Medulla oblongata (tissue), 1 donor: ENCODE data around the gene PNPT1.
A peak's percentile ranks its signal among the peaks of the same experiment; 100 is the strongest.

Source experiments
- DNase-seq: peaks from one replicate; pipeline ENCODE4 v3.0.0-alpha.2; 2015; ENCODE audit errors: extremely low spot score

Gene PNPT1

DNA sequence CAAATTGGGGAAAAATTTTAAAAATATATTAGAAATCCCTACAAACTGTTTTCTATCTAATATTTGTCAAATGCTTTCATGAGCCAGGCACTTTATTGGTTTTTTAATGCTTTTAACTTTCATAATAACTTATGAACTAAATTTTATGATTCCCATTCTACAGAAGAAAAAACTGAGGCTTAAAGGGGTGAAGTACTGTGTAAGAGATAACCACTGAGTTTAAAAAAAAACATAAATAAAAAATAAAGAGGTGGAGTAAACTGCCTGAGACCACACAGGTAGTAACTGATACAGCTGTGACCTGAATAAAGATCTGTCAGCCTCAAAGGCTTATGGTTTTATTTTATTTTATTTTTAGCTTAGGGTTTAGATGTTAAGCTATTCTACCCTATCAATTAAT is 24.7 kb downstream of the PNPT1 start:
- DNase-seq: no peak

DNA sequence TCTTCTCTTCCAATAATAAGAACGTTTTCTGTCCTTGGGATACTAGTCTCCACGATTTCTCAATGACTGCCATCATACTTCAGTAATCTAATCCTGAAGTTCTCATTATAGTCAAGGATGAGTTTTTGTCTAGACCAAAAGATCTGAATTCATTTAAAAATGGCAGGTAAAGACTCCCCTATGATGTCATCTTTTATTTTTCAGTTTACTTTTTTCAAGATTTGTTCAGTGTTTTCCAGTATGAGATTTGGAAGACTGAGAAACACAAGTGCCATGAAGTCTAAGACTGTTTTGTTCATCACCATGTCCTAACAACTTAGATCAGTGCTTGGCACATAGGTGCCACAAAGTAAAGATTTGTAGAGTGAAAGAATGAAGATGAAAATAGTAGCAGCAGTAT is 40.4 kb downstream of the PNPT1 start:
- no peak for DNase-seq

DNA sequence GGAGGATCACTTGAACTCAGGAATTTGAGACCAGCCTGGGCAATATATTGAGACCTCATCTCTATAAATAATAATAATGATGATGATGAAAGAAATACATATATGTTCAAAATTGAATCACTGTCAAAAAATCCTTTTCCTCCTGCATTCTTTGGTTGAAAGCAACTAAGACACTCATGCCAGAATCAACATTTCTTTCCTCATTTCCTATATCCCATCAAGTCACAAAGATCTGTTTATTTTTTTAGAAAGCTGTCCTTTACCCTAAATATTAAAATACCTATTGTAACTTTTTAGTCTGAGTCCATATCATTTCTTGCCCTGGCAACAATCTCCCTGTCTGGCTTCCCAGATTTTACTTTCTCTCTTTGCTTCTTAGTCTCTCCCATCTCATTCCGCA is 44.4 kb downstream of the PNPT1 start:
- no peak for DNase-seq

DNA sequence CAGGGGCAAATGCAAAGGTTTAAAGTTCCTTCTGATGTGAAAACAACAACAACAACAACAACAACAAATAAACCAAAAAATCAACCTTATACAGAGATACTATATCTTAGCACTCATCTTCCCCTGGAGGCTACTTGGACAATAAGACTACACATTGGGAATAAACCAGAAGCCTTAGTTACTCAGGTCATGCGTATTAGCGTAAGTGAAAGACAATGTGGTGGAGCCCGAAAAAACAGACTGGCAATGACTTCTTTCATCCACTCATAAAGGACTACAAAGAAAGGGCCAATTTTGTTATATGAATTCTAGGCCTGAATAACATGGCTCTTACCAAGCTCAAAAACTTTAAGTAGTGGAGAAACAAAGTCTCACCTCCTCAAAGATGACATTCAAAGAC is 56.8 kb downstream of the PNPT1 start:
- DNase-seq: no peak

DNA sequence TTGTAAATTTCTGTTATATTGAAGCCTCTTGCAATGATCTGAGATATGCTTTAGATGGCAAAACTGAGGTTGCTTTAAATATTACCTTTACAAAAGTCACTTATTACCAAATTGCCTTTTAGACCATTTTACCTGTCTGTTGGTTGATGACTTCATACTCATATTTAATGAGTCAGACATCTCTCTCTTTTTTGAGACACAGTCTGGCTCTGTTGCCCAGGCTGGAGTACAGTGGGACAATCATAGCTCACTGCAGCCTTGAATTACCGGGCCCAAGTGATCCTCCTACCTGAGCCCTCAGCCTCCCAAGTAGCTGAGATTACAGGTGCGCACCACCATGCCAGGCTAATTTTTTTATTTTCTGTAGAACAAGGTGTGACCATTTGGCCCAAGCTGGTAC is 64.7 kb downstream of the PNPT1 start:
- DNase-seq: no peak

DNA sequence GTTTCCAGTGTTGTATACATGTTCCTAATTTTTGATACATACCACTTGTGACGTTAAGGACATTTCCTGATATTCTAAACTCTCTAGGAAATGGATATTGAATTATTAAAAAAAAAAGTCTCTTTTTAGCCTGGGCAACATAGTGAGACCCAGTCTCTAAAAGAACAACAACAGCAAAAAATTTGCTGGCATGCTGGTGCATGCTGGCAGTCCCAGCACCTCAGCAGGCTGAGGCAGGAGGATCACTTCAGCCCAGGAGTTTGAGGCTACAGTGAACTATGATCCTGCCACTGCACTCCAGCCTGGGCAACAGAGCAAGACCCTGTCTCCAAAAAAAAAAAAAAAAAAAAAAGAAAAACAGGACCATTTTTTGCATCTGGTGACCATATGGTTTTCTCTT is 65.7 kb downstream of the PNPT1 start:
- no peak for DNase-seq

DNA sequence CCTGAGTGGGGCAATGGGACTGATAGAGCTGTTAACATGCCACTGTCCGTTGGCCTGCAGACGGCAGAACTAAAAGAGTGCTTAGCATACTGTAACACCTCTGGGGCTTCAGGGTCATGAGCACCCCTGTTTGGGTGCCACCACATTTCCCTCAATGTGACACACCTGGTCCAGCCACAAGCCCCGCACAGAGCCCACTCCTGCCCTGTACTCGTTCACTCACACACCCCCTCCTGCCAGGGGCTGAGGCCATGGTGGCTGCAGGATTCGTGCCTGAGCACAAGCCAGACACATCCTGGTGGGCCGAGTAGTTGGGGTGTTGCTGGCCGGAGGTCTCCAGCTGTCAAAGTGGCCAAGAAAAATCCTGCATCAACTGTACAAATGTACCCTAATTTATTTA is 71.8 kb downstream of the PNPT1 start:
- DNase-seq: no peak

DNA sequence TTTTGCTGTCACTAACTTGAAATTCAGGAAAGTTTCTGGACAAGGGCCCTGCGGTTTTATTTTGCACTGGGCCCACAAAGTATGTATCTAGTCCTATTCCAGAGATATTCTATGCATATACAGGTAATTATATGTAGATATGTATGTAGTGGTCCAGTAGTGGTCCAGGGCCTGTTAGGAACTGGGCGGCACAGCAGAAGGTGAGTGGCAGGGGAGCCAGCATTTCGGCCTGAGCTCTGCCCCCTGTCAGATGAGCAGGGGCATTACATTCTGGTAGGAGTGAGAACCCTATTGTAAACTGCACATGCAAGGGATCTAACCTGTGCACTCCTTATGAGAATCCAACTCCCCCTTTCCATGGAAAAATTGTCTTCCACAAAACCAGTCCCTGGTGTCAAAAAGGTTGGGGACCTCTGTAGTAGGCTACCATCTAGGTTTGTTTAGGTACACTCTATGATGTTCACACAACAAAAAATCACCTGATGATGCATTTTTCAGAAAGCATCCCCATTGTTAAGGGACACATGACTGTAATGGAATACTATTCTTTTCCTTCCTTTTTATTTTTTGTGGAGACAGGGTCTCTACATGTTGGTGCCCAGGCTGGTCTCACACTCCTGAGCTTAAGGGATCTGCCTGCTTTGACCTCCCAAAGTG is 73.4 kb downstream of the PNPT1 start:
- DNase-seq: no peak

DNA sequence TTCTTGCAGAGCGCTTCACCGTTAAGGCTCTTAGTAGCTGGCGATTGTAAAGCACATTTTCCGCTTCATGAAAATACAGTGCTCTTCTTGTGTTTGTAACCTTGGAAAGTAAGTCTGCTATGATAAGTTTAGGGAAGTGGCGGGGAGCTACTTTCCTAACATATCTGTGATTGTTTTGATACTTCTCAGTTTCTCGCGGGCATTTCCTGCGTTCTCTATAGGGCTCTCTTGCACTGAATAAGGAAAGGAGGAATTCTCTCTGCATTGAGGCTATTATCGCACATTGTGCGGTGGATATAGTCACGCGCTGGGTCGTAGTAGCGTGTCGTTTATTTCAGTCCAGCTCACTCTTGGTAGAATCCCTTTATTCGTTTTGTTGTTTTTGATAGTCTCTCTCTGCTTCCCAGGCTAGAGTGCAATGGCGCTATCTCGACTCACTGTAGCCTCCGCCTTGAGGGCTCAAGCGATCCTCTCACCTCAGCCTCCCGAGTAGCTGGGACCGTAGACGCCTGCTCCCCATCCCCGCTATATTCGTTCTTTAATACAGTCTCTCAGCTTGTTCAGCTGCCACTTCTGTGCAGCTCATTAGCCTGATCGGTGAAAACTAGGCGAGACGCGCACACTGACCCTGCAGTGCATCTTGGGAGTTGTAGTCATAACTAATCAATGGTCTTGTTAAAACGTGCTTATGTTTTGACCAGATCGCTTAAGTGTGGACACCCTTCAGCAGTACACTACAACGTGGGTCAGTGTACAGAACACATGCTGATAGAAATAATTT is 75.2 kb downstream of the PNPT1 start:
- peak; percentile 75 for DNase-seq

DNA sequence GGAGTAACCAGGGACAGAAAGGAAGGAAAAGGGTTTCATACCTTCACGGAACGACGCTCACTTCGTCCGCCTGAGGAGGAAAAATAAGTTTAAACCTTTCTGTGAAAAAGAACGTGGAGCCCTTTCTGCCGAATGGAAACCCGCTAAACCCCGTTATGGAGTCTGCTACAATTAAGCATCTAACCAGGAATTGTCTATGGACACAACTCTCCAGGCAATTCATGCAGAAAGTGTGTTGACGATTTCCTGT is 75.7 kb downstream of the PNPT1 start:
- no peak for DNase-seq

DNA sequence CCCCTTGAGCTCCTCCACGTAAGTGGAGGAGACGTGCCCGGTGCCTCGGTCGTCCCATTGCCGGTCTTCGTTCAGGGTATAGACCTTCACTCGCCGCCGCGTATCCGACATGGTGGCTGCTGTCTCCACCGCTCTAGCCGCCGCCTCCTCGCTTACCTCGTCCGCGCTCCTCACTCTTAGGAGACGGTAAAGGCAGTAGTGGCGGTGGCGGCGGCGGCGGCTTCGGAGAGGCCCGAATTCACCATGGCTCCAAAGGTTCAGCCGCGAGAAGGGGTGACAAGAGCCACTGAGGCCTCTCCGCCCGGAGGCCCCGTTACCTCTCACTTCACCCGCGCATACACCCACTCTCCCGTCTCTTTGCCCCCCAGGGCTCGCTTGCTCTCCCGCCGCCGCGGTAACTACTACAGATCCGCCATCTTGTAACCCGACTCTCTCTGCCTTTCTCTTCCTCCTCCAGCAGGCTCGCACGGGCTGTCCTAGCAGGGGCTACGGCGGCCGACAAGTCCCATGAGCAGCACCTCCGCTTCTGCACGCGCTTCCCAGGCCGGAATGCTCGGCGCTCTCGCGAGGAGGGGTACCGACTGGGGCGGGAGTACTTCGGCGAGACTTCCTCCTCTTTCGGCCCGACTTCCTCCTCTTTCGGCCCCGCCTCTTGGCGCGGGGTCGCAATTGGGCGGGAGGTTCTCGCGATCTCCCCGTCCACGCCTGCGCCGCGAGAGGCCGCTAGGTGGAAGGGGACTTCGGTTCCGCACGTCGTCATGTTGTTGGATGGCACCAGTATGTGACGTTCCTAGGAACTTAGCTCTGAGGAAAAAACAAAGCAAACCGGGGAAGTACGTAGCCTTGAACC is 76.2 kb downstream of the PNPT1 start, which contains the start of gene PPP4R3B:
PPP4R3B (minus strand) TSS at position 448 of the 850 bp plus-strand sequence; CDS start at position 111, 337 bp downstream.
- peak; percentile 100 for DNase-seq

DNA sequence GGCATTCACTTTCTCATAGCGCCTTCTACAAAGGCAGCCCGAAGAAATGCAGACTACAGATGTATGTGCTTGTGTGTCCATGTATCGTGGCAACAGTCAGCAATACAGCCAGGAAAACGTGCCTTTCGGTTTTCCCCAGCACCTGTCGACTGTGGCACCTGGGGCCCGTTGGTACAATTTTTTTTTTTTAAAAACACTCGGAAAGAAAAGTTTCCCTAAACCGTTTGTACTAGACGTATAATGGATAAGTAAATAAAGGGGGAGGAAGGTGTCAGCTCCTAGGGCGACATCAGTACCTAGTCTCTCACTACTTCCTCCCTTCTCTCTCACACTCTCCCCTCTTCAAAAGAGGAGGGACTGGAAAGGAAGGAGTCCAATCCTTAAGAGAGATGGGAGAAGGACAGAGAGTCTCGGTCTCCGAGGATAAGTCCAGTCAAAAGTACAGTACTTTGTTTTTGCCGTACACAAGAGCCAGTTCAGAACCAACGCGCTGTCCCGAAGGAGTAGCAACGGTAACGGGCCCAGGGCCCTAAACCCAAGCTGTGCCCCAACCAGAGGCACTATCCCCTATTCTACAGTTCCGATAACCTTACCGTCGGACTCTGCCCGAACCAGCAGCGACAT is 77.0 kb downstream of the PNPT1 start:
- peak; percentile 49 for DNase-seq

DNA sequence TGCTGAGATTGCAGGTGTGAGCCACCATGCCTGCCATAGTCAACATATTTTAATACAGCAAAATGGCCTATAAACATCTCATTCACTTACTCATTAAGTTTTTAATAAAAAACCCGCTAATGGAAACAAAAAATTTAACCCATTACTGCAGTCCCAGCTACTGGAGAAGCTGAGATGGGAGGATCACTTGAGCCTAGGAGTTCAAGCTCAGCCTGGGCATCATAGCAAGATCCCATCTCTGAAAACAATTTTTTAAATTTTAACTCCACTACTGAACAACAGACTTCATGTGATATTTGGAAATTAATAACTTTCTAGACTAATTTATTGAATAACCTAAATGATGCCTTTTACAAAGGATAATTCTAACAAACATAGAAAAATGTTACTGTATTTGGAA is 81.6 kb downstream of the PNPT1 start:
- no peak for DNase-seq

DNA sequence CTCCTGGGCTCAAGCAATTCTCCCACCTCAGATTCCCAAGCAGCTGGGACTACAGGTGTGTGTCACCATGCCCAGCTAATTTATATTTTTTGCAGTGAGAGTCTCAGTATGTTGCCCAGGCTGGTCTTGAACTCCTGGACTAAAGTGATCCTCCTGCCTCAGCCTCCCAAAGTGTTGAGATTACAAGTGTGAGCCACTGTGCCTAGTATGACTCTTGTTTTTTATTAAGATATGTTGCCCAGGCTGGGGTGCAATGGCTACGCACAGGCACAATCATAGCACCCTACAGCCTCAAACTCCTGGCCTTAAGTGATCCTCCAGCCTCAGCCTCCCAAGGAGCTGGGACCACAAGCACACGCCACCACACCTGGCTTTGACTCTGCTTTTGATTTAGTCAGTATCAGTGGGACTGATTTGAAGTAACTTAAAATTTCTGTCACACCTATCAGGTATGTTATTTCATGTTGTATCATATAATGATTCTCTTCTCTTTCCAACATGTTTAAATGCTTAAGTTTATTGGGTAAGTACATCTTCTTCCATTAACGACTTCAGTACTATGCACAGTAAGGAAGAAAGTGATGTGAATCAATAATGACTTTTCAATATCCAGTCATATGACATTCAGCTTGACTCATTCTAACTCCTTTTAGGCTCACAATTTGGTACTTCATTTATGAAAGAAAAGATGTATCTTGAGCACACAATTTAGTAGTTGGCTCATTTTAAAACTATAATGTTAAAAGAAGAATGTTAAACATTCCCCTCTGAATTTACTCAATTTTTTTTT is 82.5 kb downstream of the PNPT1 start:
- no peak for DNase-seq

DNA sequence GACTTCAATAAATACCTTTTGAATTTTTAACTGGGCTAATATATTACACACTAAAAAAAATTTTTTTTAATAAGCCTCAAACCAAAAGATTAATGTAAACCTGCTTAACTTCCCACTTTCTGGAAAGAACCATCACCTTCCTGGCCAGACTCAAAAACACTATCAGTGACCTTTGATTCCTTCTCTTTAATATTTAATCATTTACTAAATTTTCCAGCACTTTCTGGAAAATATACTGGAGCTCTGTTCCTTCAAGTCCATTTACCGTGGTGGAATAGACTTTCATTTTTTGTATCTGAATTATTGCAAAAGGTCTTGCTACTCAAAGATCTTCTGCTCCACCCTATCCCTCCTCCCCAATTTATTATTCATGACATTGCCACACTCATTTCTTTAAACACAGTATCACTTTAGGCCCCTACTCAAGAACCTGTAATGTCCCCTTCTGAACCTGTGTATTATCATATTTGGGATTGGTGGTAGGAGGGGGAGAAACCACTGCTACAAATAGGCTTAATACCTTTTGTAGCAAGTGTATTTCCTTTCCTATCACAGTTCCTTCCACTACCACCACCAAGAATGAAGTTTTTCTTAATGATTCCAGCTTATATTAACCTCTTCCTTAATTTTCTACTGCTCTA is 83.6 kb downstream of the PNPT1 start:
- no peak for DNase-seq

DNA sequence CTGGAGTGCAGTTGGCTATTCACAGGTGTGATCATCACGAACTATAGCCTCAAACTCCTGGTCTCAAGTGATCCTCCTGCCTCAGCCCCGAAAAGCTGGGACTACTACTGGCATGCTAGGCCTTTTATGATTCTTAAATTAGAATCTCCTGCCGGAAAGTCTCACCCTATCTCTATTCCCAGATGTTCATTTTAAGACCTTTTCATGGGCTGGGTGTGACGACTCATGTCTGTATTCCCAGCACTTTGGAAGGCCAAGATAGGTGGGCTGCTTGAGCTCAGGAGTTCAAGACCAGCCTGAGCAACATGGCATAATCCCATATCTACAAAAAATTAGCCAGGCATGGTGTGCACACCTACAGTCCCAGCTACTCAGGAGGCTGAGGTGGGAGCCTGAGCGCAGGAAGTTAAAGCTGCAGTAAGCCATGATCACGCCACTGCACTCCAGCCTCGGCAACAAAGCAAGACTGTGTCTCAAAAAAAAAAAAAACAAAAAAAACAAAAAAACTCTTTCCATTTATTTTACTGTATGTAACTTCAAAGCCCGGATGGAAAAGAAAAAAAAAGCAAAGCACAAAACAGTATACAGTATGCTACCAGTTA is 84.3 kb downstream of the PNPT1 start:
- DNase-seq: no peak

DNA sequence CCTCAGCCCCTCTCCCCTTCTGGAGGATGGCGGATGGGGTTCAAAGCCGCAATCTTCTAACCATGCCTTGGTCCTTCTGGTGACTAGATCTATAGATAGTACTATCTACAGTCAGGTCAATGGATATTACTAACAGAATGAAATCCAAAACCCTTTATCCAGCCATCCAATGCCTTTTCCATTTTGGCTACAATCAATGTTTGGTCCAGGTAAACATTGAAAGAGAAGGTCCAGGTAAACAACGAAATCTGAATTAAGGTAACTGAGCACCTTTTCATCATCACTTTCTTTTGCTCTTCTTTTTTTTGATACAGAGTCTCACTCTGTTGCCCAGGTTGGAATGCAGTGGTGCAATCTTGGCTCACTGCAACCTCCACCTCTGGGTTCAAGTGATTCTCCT is 85.9 kb downstream of the PNPT1 start:
- DNase-seq: no peak

DNA sequence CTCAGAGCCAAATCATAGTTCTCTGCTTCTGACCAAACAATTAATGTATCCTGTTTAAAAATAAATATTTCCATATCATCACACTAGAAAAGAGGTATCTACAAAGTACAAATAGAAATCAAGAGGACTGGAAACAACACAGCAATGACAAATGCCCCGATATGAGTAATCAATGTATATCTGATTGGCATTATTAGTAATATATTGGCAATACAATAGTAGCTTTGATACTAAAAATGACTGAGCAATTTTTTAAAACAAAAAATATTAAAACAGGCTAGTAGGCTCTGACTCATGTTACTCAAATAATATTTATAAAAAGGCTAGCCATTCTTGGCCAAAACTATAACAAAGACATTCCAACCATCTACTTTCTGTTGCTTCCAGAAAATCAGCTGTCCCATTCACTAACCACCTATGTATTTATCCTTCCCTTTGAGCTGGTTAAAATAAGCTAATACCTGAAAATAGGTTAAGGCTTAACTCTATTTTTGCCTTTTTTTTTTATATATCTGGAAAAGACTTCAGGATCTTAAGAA is 89.5 kb downstream of the PNPT1 start:
- no peak for DNase-seq

DNA sequence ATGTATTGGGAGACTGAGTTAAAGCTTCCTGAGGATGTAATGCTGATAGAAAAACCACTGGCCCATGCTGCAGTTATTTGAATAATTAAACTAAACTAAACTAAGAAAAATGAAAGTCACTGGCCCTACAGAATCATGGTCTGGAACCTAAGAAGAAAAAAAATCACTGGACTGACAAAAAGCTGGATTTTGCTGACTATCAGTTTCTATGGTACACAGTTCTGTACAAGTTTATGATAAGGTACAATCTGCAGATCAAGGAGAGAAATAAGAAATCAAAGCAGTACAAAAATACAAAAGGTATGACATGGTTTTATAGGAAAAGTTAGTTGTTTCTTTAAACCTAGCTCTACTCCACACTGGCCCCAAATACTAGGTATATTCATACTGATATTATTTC is 91.8 kb downstream of the PNPT1 start:
- no peak for DNase-seq

DNA sequence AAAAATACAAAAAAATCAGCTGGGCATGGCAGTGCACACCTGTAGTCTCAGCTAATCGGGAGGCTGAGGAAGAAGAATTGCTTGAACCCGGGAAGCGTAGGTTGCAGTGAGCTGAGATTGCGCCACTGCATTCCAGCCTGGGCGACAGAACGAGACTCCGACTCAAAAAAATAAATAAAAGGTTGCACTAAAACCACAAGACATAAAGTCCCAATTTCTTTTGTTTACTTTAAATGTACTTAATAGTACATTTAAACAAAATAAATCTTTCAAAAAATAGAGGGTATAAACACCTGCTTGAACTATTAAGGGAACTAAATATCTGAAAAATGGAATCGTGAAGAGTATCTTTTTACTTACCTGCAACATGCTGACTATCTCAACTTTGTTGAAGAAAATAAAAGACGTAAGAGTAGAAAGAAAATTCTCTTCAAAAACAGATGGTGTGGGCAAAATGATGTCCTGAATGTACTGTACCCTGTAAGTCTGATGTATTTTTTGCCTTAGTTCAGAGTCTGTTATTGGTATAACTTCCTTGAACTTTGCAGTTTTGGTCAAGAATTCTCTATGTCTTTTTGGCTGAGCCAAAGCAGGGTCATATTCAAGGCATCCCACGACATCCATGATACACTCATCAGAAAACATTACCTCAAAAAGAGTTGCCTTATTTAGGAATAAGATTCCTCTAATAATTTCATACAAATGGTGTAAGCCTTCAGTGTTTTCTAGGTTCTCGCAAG is 95.4 kb downstream of the PNPT1 start:
- no peak for DNase-seq
